ENCODE measurements around the gene EDAR. TPM values are rescaled to one million over a fixed set of nuclear protein-coding genes. Genes with fewer than 3 reads are reported as not detected.
A peak's percentile ranks its signal among the peaks of the same experiment; 100 is the strongest.

EDAR gene
- total and polyA plus RNA-seq, 5 donors: 0.09 TPM; not detected in 4

DNA sequence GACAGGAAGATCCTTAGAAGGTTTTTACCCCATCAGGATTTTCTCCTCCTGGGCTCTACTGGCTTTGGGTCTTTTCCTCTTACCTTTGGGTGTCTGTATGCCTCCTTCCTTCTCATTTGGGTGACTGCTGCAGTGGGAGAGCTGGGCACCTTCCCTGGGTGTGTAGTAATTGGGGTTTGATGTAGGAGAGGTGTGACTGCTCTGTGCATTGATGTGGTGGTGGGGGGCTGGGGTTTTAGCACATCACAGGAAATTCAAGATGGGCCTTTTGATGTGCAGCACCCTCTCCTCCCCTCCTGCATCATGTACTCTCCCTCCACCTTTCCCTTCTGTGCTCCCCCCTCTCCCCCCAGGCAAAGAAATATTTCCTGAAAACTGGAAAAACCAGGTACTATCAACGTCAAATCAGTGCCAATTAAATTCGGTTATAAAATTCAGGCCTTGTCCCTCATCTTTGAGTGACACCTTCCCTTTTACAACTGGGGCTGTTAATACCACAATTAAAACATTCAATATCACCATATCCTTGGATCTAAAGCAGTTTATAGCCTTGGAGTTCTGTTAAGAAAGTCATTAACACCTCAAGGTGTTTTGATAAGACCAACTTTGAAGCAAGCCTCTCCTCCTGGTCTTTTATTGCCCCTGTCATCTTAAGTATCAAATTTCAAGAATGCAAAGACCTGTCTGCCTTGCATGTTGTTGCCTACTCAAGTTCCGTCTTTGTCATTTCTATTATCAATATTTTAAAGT lies 23.3 kb downstream of the EDAR start:
- H3K4me3 ChIP-seq (ENCODE audit: low read length): no peak overlapping the region
- H3K27me3 ChIP-seq (ENCODE audit: control insufficient read depth, insufficient read depth): no peaks in the 10 kb centered on the region
- H3K27ac ChIP-seq (ENCODE audit: low read length): no peak overlapping the region
- H3K4me1 ChIP-seq (ENCODE audit: control insufficient read depth, insufficient read depth, low read length): no peaks in the 10 kb centered on the region
- no peaks in the 10 kb centered on the region for H3K9me3 ChIP-seq (ENCODE audit: control insufficient read depth, low read length)
- 74% methylated on average over 3 of the region's 3 CpGs for WGBS
- ATAC-seq: no peak
- no peak for DNase-seq
- intact Hi-C loops (cut with DNase I): no loop called here

DNA sequence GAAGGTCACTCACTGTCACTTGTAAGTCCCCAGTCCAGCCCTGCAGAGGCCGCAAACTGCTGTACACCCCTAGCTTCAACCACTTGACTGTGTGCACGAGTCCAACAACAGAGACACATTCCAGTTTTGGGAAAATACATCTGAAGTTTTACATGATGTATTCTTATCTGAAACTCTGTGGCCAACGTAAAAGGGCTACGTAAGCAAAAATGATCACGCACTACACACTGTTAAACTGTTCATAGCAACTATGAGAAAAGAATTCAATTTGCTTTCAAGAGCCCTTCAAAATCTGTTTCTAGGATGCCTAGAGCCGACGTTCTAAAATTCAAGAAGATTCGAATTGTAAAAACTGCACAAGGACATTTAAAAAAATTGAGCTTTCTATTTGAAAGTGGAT lies 26.0 kb downstream of the EDAR start:
- Histone ChIP-seq H3K4me1 (ENCODE audit: control insufficient read depth, insufficient read depth, low read length) (peaks cover 3% of the 10 kb centered on the region), H3K27me3 (ENCODE audit: control insufficient read depth, insufficient read depth) (no peaks in the 10 kb centered on the region), H3K9me3 (ENCODE audit: control insufficient read depth, low read length) (no peaks in the 10 kb centered on the region), H3K4me3 (ENCODE audit: low read length) (no peak overlapping the region), H3K27ac (ENCODE audit: low read length) (no peak overlapping the region)
- intact Hi-C loops (cut with DNase I): no loop called here
- no peak for ATAC-seq
- WGBS: 89% methylated on average over 8 of the region's 8 CpGs
- no peak for DNase-seq

DNA sequence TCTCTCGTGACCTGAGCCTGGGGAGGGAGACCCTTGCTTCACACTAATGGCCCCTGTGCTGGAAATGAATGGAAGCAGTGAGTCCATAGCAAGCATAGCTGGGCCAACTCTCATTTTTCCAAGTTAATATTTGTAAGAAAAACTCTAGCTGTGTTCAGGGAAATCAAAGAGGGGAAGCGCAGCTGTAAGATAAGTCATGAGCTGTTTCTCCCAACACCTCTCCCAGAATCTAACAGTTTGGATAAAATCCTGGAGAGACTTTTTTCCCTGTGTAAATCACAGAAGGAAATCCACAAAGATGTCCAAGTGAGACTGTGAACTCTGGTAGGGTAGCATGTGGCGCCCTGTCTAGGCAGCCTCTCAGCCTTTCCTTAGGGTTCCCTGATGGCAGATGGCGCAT lies 27.2 kb downstream of the EDAR start:
- WGBS: 91% methylated on average over 4 of the region's 4 CpGs
- Histone ChIP-seq H3K9me3 (ENCODE audit: control insufficient read depth, low read length) (no peaks in the 10 kb centered on the region), H3K27me3 (ENCODE audit: control insufficient read depth, insufficient read depth) (no peaks in the 10 kb centered on the region), H3K4me3 (ENCODE audit: low read length) (no peak overlapping the region), H3K4me1 (ENCODE audit: control insufficient read depth, insufficient read depth, low read length) (peaks cover 3% of the 10 kb centered on the region), H3K27ac (ENCODE audit: low read length) (no peak overlapping the region)
- intact Hi-C loops (cut with DNase I): no loop called here
- no peak for ATAC-seq
- DNase-seq: no peak

DNA sequence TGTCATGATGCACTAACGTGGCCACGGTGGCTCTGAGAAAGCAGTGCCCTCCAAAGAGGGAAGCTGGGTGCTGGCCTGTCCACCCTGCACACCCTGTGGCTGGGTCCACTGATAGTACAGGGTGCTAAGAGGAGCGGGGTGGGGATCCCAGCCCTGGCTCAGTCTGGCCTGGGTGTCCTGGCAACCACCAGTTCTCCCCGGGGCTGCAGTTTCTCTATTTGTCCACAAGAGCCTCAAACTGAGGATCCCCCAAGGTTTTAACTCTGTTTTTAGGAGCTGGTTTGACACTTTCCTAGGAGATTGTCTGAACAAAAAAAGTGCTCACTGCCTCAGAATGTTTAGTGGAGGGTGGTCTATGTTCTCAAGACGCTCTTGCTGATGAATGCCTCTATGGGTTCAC lies 29.0 kb downstream of the EDAR start:
- WGBS: 77% methylated on average over 5 of the region's 5 CpGs
- intact Hi-C loops (cut with DNase I): no loop called here
- Histone ChIP-seq H3K9me3 (ENCODE audit: control insufficient read depth, low read length) (no peaks in the 10 kb centered on the region), H3K4me1 (ENCODE audit: control insufficient read depth, insufficient read depth, low read length) (peaks cover 3% of the 10 kb centered on the region), H3K4me3 (ENCODE audit: low read length) (no peak overlapping the region), H3K27ac (ENCODE audit: low read length) (no peak overlapping the region), H3K27me3 (ENCODE audit: control insufficient read depth, insufficient read depth) (no peaks in the 10 kb centered on the region)
- ATAC-seq (peak in 1 of 2 donors; percentile 38), DNase-seq (no peak)

DNA sequence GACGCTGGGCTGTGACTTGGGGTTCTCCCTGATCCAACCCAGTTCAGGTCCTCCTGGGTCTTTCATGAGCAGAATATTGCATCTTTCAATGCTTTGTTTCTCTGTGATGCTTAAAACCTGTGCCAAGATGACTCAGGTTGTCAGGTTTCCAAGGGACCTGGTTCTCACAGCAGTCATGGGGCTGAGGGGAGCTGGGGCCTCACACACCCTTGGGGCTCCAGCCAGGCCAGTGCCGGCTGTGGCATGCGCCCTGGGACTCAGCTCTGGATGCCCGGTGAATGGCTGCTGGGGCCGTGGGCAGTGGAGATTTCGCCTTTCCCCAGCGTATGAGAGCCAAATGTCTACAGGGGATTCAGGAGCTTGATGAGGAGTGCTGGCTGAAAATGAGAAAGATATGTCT lies 29.6 kb downstream of the EDAR start:
- Histone ChIP-seq H3K27me3 (ENCODE audit: control insufficient read depth, insufficient read depth) (no peaks in the 10 kb centered on the region), H3K9me3 (ENCODE audit: control insufficient read depth, low read length) (no peaks in the 10 kb centered on the region), H3K4me1 (ENCODE audit: control insufficient read depth, insufficient read depth, low read length) (peaks cover 3% of the 10 kb centered on the region), H3K4me3 (ENCODE audit: low read length) (no peak overlapping the region), H3K27ac (ENCODE audit: low read length) (no peak overlapping the region)
- intact Hi-C loops (cut with DNase I): no loop called here
- DNase-seq (no peak), ATAC-seq (no peak)
- 86% methylated on average over 7 of the region's 7 CpGs for WGBS

DNA sequence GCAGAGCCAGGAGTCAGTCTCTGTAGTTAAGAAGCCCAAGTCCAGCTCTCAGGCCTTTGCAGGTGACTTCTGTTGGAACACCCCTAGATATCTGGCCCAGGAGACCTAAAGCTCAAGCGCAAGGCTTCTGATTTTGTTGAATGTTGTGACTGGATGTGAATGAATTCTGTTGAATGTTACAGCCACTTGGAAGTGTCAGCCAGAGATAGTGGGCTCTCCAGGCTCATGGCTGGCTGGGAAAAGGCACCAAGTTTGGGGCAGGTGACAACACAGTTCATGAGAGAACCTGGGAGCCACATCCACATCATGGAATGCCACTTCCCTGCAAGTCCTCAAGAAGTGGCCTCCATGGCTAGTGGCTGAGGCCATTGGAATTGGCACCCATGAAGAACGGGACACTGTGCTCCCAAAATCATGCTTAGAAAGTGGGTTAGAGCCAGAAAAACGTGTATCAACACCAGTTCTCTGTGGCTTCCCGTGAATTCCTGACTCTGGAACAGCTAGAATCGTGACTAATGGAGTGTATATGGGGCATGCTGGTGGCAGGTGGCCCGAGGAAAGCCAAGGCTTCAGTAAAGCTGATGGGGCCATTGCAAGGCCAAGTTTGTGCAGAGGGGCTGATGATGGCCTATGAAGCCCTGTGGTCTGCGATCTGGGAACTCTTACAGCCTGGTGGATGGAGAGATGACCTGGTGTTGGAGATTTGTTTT lies 30.2 kb downstream of the EDAR start:
- intact Hi-C loops (cut with DNase I): no loop called here
- H3K9me3 ChIP-seq (ENCODE audit: control insufficient read depth, low read length): no peaks in the 10 kb centered on the region
- ATAC-seq: peak; percentile 45 to 59
- no peaks in the 10 kb centered on the region for H3K27me3 ChIP-seq (ENCODE audit: control insufficient read depth, insufficient read depth)
- 78% methylated on average over 7 of the region's 7 CpGs for WGBS
- no peak overlapping the region for H3K4me3 ChIP-seq (ENCODE audit: low read length)
- H3K27ac ChIP-seq (ENCODE audit: low read length): no peak overlapping the region
- peaks cover 3% of the 10 kb centered on the region for H3K4me1 ChIP-seq (ENCODE audit: control insufficient read depth, insufficient read depth, low read length)
- no peak for DNase-seq

DNA sequence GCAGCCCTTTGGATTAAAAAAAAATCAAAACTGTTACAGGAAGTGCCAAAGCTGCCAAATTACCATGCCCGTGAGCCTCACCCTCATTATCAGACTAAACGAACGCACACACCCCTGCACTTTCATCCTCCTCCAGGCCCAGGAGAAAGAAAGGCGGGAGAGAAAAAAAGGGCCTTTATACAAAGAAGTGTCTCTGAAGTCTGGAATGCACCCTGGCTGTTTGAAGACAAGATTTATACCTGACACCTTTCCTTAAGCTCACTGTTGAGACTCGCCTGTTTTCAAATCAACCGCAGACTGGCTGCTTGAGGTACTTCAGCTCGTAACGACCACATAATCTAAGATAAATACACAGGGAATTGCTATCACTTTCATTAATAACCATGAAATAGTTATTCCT lies 31.0 kb downstream of the EDAR start:
- Histone ChIP-seq H3K4me1 (ENCODE audit: control insufficient read depth, insufficient read depth, low read length) (peaks cover 3% of the 10 kb centered on the region), H3K4me3 (ENCODE audit: low read length) (no peak overlapping the region), H3K27me3 (ENCODE audit: control insufficient read depth, insufficient read depth) (no peaks in the 10 kb centered on the region), H3K27ac (ENCODE audit: low read length) (no peak overlapping the region), H3K9me3 (ENCODE audit: control insufficient read depth, low read length) (no peaks in the 10 kb centered on the region)
- WGBS: 57% methylated on average over 8 of the region's 8 CpGs
- ATAC-seq (peak; percentile 30 to 41), DNase-seq (no peak)
- intact Hi-C loops (cut with DNase I): no loop called here

DNA sequence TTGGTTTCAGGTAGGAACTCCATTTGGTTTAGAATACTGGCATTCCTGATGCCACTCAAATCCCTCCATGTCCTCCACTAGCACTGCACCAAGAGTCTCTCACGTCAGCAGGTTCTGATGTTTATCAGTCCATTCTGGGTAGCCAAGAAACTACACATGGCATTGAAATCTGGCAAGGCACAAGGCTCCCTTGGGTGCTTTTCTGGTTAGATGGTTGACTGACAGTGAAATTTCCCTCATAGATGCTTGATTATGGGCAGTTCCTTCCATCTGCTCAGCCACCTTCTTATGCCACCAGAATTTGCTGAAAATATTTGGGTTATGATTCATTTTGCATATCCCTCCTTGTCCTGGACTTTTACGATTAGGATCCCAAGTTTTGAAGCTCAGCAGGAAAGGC lies 32.6 kb downstream of the EDAR start:
- peaks cover 3% of the 10 kb centered on the region for H3K4me1 ChIP-seq (ENCODE audit: control insufficient read depth, insufficient read depth, low read length)
- 71% methylated on average over 2 of the region's 2 CpGs for WGBS
- intact Hi-C loops (cut with DNase I): no loop called here

DNA sequence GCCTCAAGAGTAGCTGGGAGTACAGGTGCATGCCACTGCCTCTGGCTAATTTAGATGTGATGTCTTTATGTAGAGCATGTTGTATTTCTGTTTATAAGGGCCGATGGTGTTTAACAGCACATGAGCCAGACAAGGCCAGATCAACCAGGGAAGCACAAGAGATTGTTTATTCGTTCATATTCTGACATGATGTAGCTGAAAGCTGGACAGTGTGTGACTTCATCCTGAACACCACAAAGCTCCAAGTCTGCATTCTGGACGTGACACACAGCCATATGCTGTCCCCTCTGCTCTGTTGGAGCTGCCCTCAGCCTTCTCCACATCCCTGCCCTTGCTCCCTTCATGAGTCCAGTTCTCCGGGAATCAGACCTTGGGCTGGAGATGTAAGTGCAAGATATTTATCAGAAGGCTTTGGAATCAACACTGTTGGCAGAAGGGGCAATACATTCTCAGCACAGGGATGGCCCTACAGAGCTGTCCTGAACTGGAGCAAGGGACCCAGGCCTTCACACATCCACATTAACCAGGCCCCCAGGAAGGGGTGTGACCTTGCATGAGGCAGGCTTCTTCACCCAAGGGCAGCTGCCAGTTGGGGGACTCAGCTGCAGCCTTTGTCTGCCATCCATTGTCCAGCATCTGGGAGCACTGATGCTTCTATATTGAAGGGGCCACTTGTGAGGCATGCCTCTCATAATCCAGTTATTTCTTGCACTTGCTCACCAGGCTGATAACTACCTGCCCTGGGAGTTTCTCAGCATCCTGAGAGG lies 38.5 kb downstream of the EDAR start:
- Histone ChIP-seq H3K9me3 (ENCODE audit: control insufficient read depth, low read length) (peaks cover 2% of the 10 kb centered on the region), H3K4me3 (ENCODE audit: low read length) (no peak overlapping the region), H3K4me1 (ENCODE audit: control insufficient read depth, insufficient read depth, low read length) (peaks cover 3% of the 10 kb centered on the region), H3K27ac (ENCODE audit: low read length) (no peak overlapping the region), H3K27me3 (ENCODE audit: control insufficient read depth, insufficient read depth) (no peaks in the 10 kb centered on the region)
- WGBS: 71% methylated on average over 4 of the region's 4 CpGs
- no peak for DNase-seq
- no peak for ATAC-seq
- intact Hi-C loops (cut with DNase I): no loop called here

More for the DNA sequence above, 32.6 kb downstream of the EDAR start:
- Histone ChIP-seq H3K27ac (ENCODE audit: low read length) (no peak overlapping the region), H3K27me3 (ENCODE audit: control insufficient read depth, insufficient read depth) (no peaks in the 10 kb centered on the region), H3K4me3 (ENCODE audit: low read length) (no peak overlapping the region), H3K9me3 (ENCODE audit: control insufficient read depth, low read length) (no peaks in the 10 kb centered on the region)
- DNase-seq (no peak), ATAC-seq (no peak)

DNA sequence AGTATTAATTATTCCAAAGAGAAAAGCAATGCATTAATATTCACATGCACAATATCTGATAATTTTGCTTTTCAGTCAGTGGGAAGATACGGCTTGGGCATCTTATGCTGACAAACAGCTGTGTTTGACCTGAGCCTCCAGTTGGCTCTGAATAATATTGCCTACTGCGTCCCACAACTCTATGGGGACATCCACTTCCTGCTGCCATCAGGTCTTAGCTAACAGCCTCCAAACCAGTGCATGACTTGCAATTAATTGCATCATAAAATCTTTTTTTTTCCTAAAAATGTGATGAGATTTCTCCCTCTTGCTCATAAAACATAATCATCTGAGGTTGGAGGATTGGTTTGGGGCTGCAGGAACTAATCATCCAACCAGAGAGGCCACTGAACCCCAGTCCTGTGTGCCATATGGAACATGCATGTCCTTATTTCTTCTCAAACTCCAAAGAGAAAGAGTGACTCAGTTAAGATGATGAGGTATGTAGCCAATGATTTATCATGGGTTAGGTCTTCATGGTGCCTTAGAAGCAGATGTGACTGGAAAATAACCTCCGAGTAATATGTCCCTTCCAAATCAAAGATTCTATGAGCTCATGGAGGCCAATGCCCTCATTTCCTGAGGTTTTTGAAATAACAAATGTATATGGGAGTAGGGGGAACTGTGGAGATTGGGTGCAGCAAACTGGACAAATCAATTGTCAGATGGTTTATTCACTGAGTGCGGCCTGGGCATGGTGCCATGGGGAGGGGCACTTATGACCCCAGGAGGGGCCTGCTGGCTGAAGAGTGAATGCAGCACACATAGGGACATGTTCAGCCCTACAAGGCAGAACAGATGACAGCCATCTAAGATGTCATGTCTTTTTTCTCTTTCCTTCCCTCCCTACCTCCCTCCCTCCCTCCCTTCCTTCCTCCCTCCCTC lies 39.4 kb downstream of the EDAR start:
- no peak overlapping the region for H3K4me3 ChIP-seq (ENCODE audit: low read length)
- DNase-seq (no peak), ATAC-seq (no peak)
- 58% methylated on average over 4 of the region's 4 CpGs for WGBS
- H3K4me1 ChIP-seq (ENCODE audit: control insufficient read depth, insufficient read depth, low read length): peaks cover 3% of the 10 kb centered on the region
- intact Hi-C loops (cut with DNase I): no loop called here
- H3K27me3 ChIP-seq (ENCODE audit: control insufficient read depth, insufficient read depth): no peaks in the 10 kb centered on the region
- H3K27ac ChIP-seq (ENCODE audit: low read length): no peak overlapping the region
- peaks cover 2% of the 10 kb centered on the region for H3K9me3 ChIP-seq (ENCODE audit: control insufficient read depth, low read length)
